ENCODE data around the gene CHMP4B.

CHMP4B gene

DNA sequence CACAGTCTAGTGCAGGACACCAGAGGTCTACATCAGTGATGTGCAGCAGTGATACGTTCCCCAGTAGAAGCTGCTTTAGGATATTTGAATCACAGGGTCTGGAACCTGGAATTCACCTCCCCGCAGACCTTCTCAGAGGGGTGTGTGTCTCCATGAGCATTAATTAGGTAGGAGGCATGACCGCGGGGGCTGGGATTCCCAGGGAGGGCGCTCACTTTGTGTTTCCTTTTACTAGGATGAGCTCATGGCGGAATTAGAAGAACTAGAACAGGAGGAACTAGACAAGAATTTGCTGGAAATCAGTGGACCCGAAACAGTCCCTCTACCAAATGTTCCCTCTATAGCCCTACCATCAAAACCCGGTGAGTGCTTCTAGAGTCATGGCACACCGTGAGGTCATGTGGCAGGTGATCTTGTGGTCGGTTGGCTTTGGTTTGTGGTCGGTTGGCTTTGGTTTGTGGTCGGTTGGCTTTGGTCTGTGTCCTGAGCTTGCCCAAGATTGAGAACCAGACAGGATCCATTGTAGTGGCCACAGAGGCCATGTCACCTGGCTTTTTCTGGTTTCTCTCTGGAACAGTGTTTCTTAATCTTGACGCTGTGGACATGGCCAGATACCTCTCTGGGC, 40.8 kb downstream of the CHMP4B start:
- TF ChIP-seq CTCF (conservative IDR thresholded peaks at IDR 0.05; ENCODE audit: low read depth, low read length) = no peak
- Histone ChIP-seq H3K27me3 (ENCODE audit: insufficient read depth, low read depth) (no peaks in the 10 kb centered on the region), H3K79me2 (ENCODE audit: insufficient read depth, low read depth) (peaks cover 34% of the 10 kb centered on the region), H3K4me1 (ENCODE audit: low read depth, poor library complexity, severe bottlenecking) (peaks cover 63% of the 10 kb centered on the region), H3K36me3 (ENCODE audit: insufficient read depth) (peaks cover 17% of the 10 kb centered on the region; the same call in 1 of the 2 replicates), H3K27ac (no peak overlapping the region), H3K9ac (no peak overlapping the region), H4K20me1 (ENCODE audit: insufficient read depth) (no peaks in the 10 kb centered on the region), H3K4me2 (peak overlapping the region; percentile 36), H2AFZ (ENCODE audit: low read depth) (no peak overlapping the region), H3K4me3 (IDR thresholded peaks at IDR 0.05; ENCODE audit: insufficient read depth, low read depth, low read length) (no peak overlapping the region)

GRCh38 chr20:33852626-33853506, 41.7 kb downstream of the CHMP4B start:
- Histone ChIP-seq H3K79me2 (ENCODE audit: insufficient read depth, low read depth) (peaks cover 25% of the 10 kb centered on the region), H3K27me3 (ENCODE audit: insufficient read depth, low read depth) (no peaks in the 10 kb centered on the region), H3K27ac (no peak overlapping the region), H3K4me2 (peak overlapping the region; percentile 36; the same call in 1 of the 2 replicates), H2AFZ (ENCODE audit: low read depth) (no peak overlapping the region), H3K9ac (no peak overlapping the region), H3K4me1 (ENCODE audit: low read depth, poor library complexity, severe bottlenecking) (peaks cover 64% of the 10 kb centered on the region), H3K36me3 (ENCODE audit: insufficient read depth) (peaks cover 17% of the 10 kb centered on the region; the same call in 1 of the 2 replicates), H3K4me3 (IDR thresholded peaks at IDR 0.05; ENCODE audit: insufficient read depth, low read depth, low read length) (no peak overlapping the region), H4K20me1 (ENCODE audit: insufficient read depth) (no peaks in the 10 kb centered on the region)
- TF ChIP-seq CTCF (conservative IDR thresholded peaks at IDR 0.05; ENCODE audit: low read depth, low read length) = no peak

- peaks cover 70% of the 10 kb centered on the region for H3K4me1 ChIP-seq (ENCODE audit: low read depth, poor library complexity, severe bottlenecking)
- peaks cover 19% of the 10 kb centered on the region for H3K79me2 ChIP-seq (ENCODE audit: insufficient read depth, low read depth)
- no peak overlapping the region for H3K4me3 ChIP-seq (IDR thresholded peaks at IDR 0.05; ENCODE audit: insufficient read depth, low read depth, low read length)
- no peak overlapping the region for H3K27ac ChIP-seq
- no peaks in the 10 kb centered on the region for H4K20me1 ChIP-seq (ENCODE audit: insufficient read depth)
- H2AFZ ChIP-seq (ENCODE audit: low read depth) = no peak overlapping the region
- no peaks in the 10 kb centered on the region for H3K27me3 ChIP-seq (ENCODE audit: insufficient read depth, low read depth)
- no peak for TF ChIP-seq CTCF (conservative IDR thresholded peaks at IDR 0.05; ENCODE audit: low read depth, low read length)
- H3K4me2 ChIP-seq = no peak overlapping the region
- H3K9ac ChIP-seq = no peak overlapping the region
- H3K36me3 ChIP-seq (ENCODE audit: insufficient read depth) = peaks cover 17% of the 10 kb centered on the region; the same call in 1 of the 2 replicates
Measured at GRCh38 chr20:33853507-33853813, 42.3 kb downstream of the CHMP4B start.

DNA sequence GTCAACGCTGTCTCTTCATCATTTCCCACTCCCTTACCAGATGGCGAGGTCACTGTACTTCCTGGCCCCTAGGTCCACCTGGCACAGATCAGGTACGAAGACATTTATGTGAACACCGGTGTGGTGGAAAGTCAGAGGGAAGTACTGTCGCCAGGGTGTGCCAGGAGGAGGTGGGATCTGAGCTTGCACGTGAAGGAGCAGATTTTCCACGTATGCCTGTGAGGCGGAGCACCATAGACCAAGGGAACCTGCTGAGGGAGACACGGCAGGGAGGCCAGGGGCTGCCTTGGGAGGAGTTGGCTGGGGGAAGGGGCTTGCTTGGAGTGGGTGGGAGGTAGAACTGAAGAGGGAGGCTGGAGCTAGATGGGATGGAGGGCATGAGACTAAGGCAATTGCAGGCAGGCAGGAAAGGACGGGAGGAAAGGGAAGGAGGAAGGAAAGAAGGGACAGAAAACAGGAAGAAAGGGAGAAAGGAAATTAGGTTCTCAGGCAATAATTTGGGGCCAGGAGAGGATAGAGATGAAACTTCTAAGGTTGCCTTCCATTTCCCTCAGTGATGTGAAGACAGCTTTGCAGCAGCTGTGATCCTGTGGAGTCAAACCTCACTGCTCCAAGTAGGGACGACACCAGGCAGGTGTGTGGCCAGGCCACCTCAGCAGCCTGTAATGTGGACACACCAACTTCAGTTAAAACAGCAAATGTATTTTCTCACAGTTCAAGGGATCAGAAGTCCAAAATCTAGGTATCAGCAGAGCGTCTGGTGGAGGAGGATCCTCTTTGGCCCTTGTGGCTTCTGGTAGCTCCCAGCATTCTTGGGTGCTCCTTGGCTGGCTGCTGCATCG, 46.8 kb downstream of the CHMP4B start:
- no peaks in the 10 kb centered on the region for H3K27me3 ChIP-seq (ENCODE audit: insufficient read depth, low read depth)
- H4K20me1 ChIP-seq (ENCODE audit: insufficient read depth) = no peaks in the 10 kb centered on the region
- peaks cover 58% of the 10 kb centered on the region for H3K4me1 ChIP-seq (ENCODE audit: low read depth, poor library complexity, severe bottlenecking)
- no peak overlapping the region for H3K9ac ChIP-seq
- peak overlapping the region; percentile 56 for H3K27ac ChIP-seq
- no peak overlapping the region for H3K4me2 ChIP-seq
- TF ChIP-seq CTCF (conservative IDR thresholded peaks at IDR 0.05; ENCODE audit: low read depth, low read length) = no peak
- no peaks in the 10 kb centered on the region; the same call in 1 of the 2 replicates for H3K79me2 ChIP-seq (ENCODE audit: insufficient read depth, low read depth)
- H2AFZ ChIP-seq (ENCODE audit: low read depth) = no peak overlapping the region
- H3K36me3 ChIP-seq (ENCODE audit: insufficient read depth) = peaks cover 9% of the 10 kb centered on the region; the same call in 1 of the 2 replicates
- no peak overlapping the region for H3K4me3 ChIP-seq (IDR thresholded peaks at IDR 0.05; ENCODE audit: insufficient read depth, low read depth, low read length)

All from KMS-11 (cell line).